Measurements from ENCODE around the gene GRM7.

DNA sequence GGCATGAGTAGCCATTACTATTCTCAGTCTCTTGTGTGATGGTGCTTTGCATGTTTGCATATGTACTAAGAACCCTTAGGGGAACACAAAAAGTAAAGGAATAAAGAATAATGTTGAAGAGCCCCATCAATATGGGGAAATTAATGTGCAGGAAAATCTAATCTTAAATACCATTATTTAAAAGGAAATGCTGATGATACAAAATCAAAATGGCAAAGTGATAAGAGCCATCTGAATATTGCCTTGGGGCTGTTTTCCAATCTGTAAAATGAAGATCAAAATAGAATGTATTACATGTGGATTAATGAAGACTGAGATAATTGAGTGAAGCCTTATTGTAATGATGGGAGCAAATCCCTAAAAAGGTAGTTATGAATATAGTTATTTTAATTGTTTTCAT lies 771.4 kb downstream of the GRM7 start:
- TF ChIP-seq, protein P1, sequence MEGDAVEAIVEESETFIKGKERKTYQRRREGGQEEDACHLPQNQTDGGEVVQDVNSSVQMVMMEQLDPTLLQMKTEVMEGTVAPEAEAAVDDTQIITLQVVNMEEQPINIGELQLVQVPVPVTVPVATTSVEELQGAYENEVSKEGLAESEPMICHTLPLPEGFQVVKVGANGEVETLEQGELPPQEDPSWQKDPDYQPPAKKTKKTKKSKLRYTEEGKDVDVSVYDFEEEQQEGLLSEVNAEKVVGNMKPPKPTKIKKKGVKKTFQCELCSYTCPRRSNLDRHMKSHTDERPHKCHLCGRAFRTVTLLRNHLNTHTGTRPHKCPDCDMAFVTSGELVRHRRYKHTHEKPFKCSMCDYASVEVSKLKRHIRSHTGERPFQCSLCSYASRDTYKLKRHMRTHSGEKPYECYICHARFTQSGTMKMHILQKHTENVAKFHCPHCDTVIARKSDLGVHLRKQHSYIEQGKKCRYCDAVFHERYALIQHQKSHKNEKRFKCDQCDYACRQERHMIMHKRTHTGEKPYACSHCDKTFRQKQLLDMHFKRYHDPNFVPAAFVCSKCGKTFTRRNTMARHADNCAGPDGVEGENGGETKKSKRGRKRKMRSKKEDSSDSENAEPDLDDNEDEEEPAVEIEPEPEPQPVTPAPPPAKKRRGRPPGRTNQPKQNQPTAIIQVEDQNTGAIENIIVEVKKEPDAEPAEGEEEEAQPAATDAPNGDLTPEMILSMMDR (IDR thresholded peaks at IDR 0.05) = no peak
- TF ChIP-seq POLR2A (IDR thresholded peaks at IDR 0.05) = no peak
